Glutamatergic neuron (in vitro differentiated cells): ENCODE measurements around the gene NETO1. TPM values are rescaled to one million over a fixed set of nuclear protein-coding genes. Genes with fewer than 3 reads are reported as not detected.

Experiments used
- DNase-seq: peaks from one replicate; pipeline ENCODE4 v3.0.0; 2022
- H3K27ac Mint-ChIP-seq: one replicate; pipeline ENCODE4 v1.8.0; 2020; ENCODE audit warnings: mild to moderate bottlenecking, mixed read lengths, inconsistent platforms; ENCODE audit not compliant: unreplicated experiment
- H3K27me3 Mint-ChIP-seq: one replicate; pipeline ENCODE4 v1.8.0; 2020; ENCODE audit warnings: mild to moderate bottlenecking, moderate library complexity, mixed read lengths, inconsistent platforms; ENCODE audit not compliant: unreplicated experiment
- H3K36me3 Mint-ChIP-seq: one replicate; pipeline ENCODE4 v1.8.0; 2020; ENCODE audit warnings: mild to moderate bottlenecking, mixed read lengths, inconsistent platforms; ENCODE audit not compliant: unreplicated experiment
- H3K4me1 Mint-ChIP-seq: one replicate; pipeline ENCODE4 v1.8.0; 2020; ENCODE audit warnings: mild to moderate bottlenecking, low read depth, mixed read lengths, inconsistent platforms; ENCODE audit not compliant: unreplicated experiment
- H3K4me3 Mint-ChIP-seq: one replicate; pipeline ENCODE4 v1.8.0; 2020; ENCODE audit warnings: mild to moderate bottlenecking, mixed read lengths, inconsistent platforms; ENCODE audit not compliant: unreplicated experiment
- H3K9me3 Mint-ChIP-seq: one replicate; pipeline ENCODE4 v1.8.0; 2020; ENCODE audit warnings: mild to moderate bottlenecking, moderate library complexity, mixed read lengths, inconsistent platforms; ENCODE audit not compliant: unreplicated experiment
- CTCF ChIP-seq: fragments of 200-600 bp; sonication (generic); IDR thresholded peaks from one replicate; pipeline ENCODE4 v1.5.0; 2021; ENCODE audit not compliant: partially characterized antibody, unreplicated experiment
- microRNA-seq: library from miRNA; unstranded; fragments of <30 nt; microRNA quantifications from one replicate; pipeline ENCODE4, GENCODE V29; 2020; ENCODE audit not compliant: unreplicated experiment
- total RNA-seq: library from RNA; stranded (reverse); fragmentation: NEBNext Ultra II Directional; extraction: Animal tissue kit (Norgen Biotek cat#: 25700); gene quantifications from one replicate; pipeline ENCODE4 v1.2.1, GENCODE V29; 2021; ENCODE audit not compliant: unreplicated experiment

NETO1 gene
- total RNA-seq, 1 donor from 2014 or later: 5.5 TPM

DNA sequence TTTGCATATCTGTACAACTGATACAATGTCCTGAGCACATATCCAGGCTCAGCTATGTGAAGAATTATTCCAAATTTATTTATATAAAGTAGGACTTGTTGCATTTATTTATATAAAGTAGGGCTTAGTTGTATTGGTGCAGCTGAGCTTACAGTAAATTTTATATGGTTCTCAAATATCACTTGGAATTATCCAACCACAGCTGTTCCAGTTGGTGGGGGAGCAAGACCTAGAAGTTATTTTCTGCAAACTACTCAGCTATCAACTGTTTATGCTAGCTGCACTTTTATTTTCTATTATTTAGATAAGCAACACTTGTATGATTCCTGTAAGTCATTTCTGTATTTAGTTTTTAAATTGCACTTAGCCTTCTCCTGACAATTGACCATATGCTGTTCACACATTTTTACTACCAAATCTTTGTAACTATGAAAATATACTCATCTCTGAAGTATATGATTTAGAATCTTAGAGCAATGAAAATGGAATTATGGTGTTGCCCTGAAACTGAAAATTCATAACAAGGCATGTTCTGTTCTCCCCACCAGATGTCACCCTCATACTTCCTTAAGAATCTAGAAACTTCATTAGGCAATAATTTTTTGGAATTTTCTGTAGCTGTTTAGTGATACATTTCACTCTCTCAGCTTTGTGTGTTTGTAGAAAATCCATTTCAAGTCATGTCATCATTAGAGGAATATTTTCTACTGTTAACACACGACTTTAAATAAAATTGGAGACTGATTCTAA, 166.7 kb downstream of the NETO1 start:
- Mint-ChIP-seq H3K27me3 (peaks cover 1% of the 10 kb centered on the region), H3K4me1 (peaks cover 4% of the 10 kb centered on the region), H3K27ac (no peak overlapping the region), H3K4me3 (no peak overlapping the region), H3K36me3 (no peaks in the 10 kb centered on the region), H3K9me3 (no peaks in the 10 kb centered on the region)
- TF ChIP-seq CTCF: peak; percentile 31
- no peak for DNase-seq

DNA sequence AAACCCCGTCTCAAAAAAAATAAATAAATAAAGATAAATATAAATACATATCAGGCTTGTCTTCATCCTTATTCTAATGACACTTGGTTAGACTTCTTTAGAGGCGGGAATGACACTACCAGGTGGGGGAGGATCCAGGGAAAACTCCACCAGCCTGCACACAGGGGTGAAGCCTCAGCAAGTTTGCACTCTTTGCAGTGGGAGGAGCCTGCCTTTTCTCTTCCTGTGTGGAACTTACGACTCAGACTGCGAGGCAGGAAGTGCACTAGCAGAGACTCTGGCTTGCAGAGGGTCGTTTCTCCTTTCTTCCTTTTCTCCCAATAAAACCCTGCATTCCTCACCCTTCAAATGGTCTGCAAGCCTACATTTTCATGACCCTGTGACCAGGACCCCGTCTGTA, 170.1 kb downstream of the NETO1 start:
- peaks cover 8% of the 10 kb centered on the region for H3K4me1 Mint-ChIP-seq
- H3K36me3 Mint-ChIP-seq: no peaks in the 10 kb centered on the region
- peaks cover 1% of the 10 kb centered on the region for H3K9me3 Mint-ChIP-seq
- no peak overlapping the region for H3K4me3 Mint-ChIP-seq
- DNase-seq: no peak
- H3K27me3 Mint-ChIP-seq: peaks cover 1% of the 10 kb centered on the region
- H3K27ac Mint-ChIP-seq: no peak overlapping the region
- no peak for TF ChIP-seq CTCF

GRCh38 chr18:72692595-72692994, 175.2 kb downstream of the NETO1 start:
- no peak for DNase-seq
- Mint-ChIP-seq H3K36me3 (no peaks in the 10 kb centered on the region), H3K27ac (no peak overlapping the region), H3K4me1 (peaks cover 8% of the 10 kb centered on the region), H3K27me3 (peaks cover 1% of the 10 kb centered on the region), H3K9me3 (peaks cover 1% of the 10 kb centered on the region), H3K4me3 (no peak overlapping the region)
- TF ChIP-seq CTCF: no peak

Small RNAs within 50 kb of the gene (microRNA-seq; reads per million reads assigned to microRNA genes)
- gene MIR548AV: not detected
